Measurements from ENCODE around the gene STKLD1.

STKLD1 gene

GRCh38 chr9:133344979-133345378, 31.2 kb upstream of the STKLD1 start:
- DNase-seq, result no peak

- DNase-seq, result no peak
These were observed 30.6 kb upstream of the STKLD1 start for GRCh38 chr9:133345596-133345995.

DNA sequence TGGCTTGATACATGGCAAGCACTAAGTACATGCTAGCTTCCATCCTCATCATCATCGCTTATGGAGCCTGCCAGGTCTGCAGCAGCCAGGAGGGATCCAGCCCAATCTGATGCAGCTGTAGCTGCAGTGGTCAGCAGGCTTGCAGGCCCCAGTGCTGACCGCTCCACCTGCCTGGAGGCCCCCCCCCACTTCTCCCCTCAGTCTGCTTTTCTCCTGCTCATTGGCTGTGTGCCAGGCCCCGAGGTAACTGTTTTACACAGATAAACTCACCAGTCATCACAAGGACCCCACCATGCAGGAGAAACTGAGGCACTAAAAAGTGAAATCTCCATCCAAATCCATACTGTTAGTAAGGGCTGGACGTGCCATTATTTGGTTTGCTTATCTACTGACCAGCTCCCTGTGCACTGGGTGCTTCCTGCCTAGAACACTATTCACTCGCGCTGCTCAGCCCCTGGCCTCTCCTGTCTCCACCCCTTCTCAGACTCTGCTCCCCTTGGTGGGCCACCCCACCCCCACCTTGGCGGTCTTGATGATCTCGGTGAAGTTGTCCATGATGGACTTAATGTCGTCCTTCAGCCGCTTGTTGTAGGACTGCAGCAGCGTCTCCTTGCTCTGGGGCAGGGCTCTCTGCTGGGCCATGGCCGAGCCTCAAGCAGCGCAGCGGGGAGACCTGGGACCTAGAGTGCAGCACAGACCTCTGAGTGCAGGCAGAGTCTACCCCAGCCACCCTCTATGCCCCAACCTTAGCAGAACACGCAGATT, 30.0 kb upstream of the STKLD1 start:
- peak in 1 of 58 donors; percentile 22 for DNase-seq

DNA sequence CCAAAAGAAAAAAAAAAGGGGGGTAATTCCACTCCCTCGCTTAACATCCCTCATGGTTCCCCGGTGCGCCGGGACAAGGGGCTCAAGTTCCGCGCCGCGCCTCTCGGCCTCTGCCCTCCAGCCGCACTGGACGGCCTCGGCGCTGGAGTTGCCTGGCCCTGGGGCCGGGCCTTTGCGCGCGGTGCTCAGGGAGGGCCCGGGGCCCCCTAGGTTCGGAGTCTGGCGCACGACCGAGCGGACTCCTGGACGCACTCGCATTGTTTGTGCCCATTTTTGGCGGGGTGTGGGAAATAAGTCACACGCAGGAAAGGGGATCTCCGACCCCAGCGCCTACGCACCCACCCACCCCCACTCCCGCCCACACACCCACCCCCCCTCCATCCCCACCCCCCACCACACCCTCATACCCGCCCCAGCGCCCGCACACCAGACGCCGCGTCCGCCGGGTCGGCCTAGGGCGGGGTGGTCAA, 28.6 kb upstream of the STKLD1 start:
- peak in 1 of 58 donors; percentile 52 for DNase-seq

DNA sequence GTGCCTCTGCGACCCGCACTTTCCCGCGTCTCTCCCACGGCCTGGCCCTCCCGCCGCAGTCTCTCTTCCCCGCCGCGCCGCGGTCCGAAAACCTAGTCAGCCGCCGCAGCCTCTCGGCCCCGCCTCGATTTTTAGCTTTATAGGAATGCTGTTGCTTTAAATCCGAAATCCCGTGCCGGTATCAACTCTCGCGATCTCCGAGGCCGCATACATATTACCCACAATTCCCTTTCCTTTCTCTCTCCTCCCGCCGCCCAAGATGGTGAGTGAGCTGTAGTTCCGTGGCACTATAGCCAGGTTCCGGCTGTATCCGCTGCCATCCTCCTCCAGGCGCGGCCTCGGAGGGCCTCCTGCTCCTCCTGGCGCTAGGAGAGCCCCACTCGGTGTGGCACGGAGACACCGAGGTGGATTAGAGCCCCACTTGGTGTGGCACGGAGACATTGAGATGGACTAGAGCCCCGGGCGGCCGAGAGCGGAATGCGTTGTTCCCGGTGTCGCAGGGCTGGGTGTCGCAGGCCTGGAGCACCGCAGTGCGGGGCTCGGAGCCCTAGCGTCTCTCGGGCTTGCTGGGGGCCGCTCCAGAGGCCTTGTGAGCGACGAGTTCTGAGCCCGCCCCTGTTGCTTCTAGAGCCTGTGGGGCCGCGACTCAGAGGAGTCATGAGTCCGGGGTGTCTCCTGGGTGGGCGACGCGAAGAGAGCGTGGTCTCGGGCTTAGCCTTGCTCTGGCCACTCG, 28.0 kb upstream of the STKLD1 start, which contains the start of the genes MED22 and RPL7A:
Gene MED22 (minus strand): TSS at position 147 of the 733 bp plus-strand sequence. CDS start 1,469 bp downstream, outside the sequence.
Gene RPL7A (plus strand): TSS at position 234 of the 733 bp plus-strand sequence. CDS start 26 bp downstream, at position 260.
- peak; percentile 32 to 93 (median 84) for DNase-seq

- no peak for DNase-seq
These were observed 27.2 kb upstream of the STKLD1 start for GRCh38 chr9:133348718-133349573.

DNA sequence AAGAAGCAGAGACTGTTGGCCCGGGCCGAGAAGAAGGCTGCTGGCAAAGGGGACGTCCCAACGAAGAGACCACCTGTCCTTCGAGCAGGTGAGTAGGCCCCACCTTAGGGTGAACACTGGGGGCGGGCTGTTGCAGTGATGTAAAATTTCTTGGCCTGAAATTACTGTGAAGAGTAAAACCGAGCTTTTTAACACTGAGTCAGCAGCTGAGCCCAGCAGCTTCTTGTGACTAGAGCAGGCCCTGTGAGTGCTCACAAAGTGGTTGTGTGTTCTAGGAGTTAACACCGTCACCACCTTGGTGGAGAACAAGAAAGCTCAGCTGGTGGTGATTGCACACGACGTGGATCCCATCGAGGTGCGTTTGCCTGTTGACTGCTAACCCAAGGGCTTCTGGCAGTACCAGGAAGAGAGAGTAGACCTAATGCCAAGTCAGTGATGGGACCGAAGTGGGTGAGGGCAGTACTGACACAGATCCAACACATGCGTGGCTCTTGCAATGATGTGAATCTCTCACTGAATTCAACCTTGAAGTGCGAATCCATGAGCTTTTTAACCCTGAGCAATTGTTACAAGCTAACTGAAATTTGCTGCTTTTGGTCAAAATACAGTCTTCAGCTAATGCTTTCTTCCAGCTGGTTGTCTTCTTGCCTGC, 26.1 kb upstream of the STKLD1 start:
- no peak for DNase-seq

DNA sequence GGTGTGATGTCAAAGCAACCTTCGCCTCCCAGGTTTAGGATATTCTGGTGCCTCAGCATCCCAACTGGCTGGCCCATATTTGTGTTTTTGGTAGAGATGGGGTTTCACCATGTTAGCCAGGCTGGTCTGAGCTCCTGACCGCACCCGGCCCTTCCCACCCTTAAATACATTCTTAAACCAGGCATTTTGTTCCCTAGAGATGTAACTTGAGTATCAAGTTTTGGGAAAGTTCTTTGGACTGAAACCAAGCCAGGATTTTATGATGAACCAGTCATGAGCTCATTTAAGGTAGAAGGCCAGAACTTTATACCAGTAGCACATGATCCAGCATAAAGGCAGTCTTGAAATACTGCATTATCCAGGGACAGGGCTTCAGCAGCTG, 24.6 kb upstream of the STKLD1 start:
- DNase-seq, result no peak

GRCh38 chr9:133351908-133352634, 24.1 kb upstream of the STKLD1 start:
- DNase-seq, result peak in 5 of 58 donors; percentile 7 to 31 (median 19)

DNA sequence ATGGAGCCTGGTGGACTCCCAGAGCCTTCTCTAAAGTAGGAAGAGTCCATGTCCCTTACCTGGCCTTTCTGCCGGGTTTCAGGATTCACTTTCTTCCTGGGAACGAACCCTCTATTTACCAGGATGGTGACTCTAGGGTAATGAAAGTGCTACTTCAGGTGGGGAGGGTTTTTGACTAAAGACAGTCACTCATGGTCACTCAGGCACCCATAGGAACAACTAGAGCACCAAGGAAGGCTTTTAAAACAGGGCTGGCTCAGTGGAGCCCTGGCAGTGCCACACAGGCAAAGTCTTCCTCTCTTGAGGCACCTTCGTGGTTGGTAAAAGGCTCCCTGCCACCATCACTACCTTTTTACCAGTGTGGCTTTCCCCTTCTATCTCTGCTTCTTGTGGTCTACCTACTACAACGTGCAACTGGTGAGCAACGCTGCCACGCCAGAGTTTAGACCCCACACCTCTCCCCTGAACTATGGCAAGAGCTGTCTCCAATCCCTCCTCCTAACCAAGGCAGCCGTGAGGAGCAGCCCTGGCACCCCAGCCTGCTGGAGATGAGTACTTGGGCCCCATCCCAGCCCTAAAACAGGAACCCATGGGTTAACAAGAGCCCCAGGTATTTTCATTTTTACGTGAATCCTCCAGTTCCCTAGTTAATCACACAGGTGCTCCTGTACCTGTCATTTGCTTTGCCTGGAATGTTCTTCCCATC, 23.4 kb upstream of the STKLD1 start:
- no peak for DNase-seq

GRCh38 chr9:133353548-133353947, 22.6 kb upstream of the STKLD1 start:
- no peak for DNase-seq

GRCh38 chr9:133354766-133355165, 21.4 kb upstream of the STKLD1 start:
- DNase-seq, result no peak

- DNase-seq, result no peak
These were observed 20.2 kb upstream of the STKLD1 start for GRCh38 chr9:133355881-133356357.

DNA sequence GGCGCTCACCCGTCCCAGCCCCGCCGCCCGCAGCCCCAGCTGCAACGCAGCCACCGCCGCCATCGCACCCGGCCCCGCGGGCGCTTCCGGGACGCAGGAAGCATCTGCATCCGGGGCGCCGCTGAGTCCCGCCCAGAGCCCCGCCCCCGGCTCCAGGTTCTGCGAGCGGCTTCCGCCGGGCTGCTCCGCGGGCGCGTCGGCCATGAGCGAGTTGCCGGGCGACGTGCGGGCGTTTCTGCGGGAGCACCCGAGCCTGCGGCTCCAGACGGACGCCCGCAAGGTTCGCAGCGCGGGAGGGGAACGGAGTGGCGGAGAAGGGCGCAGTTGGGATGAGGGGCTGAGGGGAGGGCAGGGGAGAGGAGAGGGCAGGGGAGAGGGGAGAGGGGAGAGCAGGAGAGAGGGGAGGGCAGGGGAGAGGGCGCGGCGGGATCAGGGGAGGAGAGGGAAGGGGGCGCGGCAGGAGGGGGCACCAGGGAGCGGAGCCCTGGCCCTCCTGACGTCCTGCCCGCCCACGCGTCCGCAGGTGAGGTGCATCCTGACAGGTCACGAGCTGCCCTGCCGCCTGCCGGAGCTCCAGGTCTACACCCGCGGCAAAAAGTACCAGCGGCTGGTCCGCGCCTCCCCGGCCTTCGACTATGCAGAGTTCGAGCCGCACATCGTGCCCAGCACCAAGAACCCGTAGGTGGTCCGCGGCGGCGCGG, 19.6 kb upstream of the STKLD1 start, which contains the start of the genes SURF1 and SURF2:
Gene SURF1 (minus strand): TSS at position 97 of the 701 bp plus-strand sequence. CDS start 34 bp downstream, at position 63.
Gene SURF2 (plus strand): TSS at position 160 of the 701 bp plus-strand sequence. CDS start 43 bp downstream, at position 203.
- DNase-seq, result peak in 57 of 58 donors; percentile 9 to 91 (median 74)

DNA sequence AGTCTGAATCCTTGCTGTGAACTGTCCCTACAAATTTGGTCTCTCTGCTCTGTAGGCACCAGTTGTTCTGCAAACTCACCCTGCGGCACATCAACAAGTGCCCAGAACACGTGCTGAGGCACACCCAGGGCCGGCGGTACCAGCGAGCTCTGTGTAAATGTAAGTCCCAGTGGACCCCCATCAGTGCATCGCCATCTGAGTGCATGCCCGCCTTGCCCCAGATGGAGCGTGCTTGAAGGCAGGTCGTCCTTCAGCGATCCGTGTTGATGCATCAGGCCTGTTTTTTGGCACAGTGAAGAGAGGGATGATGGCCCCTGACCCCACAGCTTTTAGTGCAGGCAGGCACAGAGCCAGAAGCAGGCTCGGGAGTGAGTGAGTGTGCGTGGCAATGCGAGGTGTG, 18.5 kb upstream of the STKLD1 start:
- DNase-seq, result no peak

- DNase-seq, result peak in 7 of 58 donors; percentile 12 to 50 (median 25)
These were observed 16.6 kb upstream of the STKLD1 start for GRCh38 chr9:133359399-133360175.
